HEK293T (cell line): ENCODE measurements around the gene ZMIZ1.

Experiments used
- CTCF ChIA-PET: fragments of 350-600 bp; formaldehyde crosslinking; extraction: SDS; loops from one replicate; lab custom pipeline; 2021; ENCODE audit warnings: antibody characterized with exemption, inconsistent platforms; lab: Yijun Ruan, JAX
- POLR2A ChIA-PET: fragments of 350-600 bp; formaldehyde crosslinking; extraction: SDS; loops from one replicate; lab custom pipeline; 2020; ENCODE audit warnings: antibody characterized with exemption, inconsistent platforms; lab: Yijun Ruan, JAX
- DNase-seq: peaks from one replicate; pipeline ENCODE4 v3.0.0; 2012; ENCODE audit warnings: mixed read lengths; ENCODE audit errors: extremely low spot score
- ARNT ChIP-seq: fragments of 450-650 bp; IDR thresholded peaks from 2 replicates; pipeline ENCODE4 v1.6.1; 2017; ENCODE audit warnings: mild to moderate bottlenecking
- BHLHE40 ChIP-seq: fragments of 450-650 bp; IDR thresholded peaks from 2 replicates; pipeline ENCODE4 v1.6.1; 2016; ENCODE audit warnings: mild to moderate bottlenecking, moderate library complexity, borderline replicate concordance
- CTBP1 ChIP-seq: fragments of 450-650 bp; IDR thresholded peaks from 2 replicates; pipeline ENCODE4 v1.6.1; 2016; ENCODE audit warnings: borderline replicate concordance
- ELF4 ChIP-seq: fragments of 450-650 bp; IDR thresholded peaks from 2 replicates; pipeline ENCODE4 v1.6.1; 2017; ENCODE audit warnings: antibody characterized with exemption
- FOXA1 ChIP-seq: fragments of 450-650 bp; IDR thresholded peaks from 2 replicates; pipeline ENCODE4 v1.6.1; 2016; ENCODE audit warnings: mild to moderate bottlenecking
- FOXK2 ChIP-seq: fragments of 450-650 bp; IDR thresholded peaks from 2 replicates; pipeline ENCODE4 v1.6.1; 2016; ENCODE audit warnings: mild to moderate bottlenecking
- FOXM1 ChIP-seq: fragments of 450-650 bp; IDR thresholded peaks from 2 replicates; pipeline ENCODE4 v1.6.1; 2017; ENCODE audit warnings: mild to moderate bottlenecking, borderline replicate concordance
- HDGF ChIP-seq: fragments of 450-650 bp; IDR thresholded peaks from 2 replicates; pipeline ENCODE4 v1.6.1; 2017; ENCODE audit warnings: antibody characterized with exemption, borderline replicate concordance
- L3MBTL2 ChIP-seq: fragments of 450-650 bp; conservative IDR thresholded peaks from 2 replicates; pipeline ENCODE4 v1.6.1; 2016; ENCODE audit warnings: mild to moderate bottlenecking
- LEF1 ChIP-seq: fragments of 450-650 bp; IDR thresholded peaks from 2 replicates; pipeline ENCODE4 v1.6.1; 2017; ENCODE audit warnings: mild to moderate bottlenecking, borderline replicate concordance
- NFRKB ChIP-seq: fragments of 450-650 bp; IDR thresholded peaks from 2 replicates; pipeline ENCODE4 v1.6.1; 2016; ENCODE audit warnings: mild to moderate bottlenecking, moderate library complexity
- SP1 ChIP-seq: fragments of 450-650 bp; IDR thresholded peaks from 2 replicates; pipeline ENCODE4 v1.6.1; 2017
- SUZ12 ChIP-seq: fragments of 450-650 bp; IDR thresholded peaks from 2 replicates; pipeline ENCODE4 v1.6.1; 2016; ENCODE audit warnings: mild to moderate bottlenecking
- TARDBP ChIP-seq: fragments of 450-650 bp; IDR thresholded peaks from 2 replicates; pipeline ENCODE4 v1.6.1; 2016
- ZNF384 ChIP-seq: fragments of 450-650 bp; IDR thresholded peaks from 2 replicates; pipeline ENCODE4 v1.6.1; 2016
- TF ChIP-seq, protein P1 (sequence below): fragments of 450-650 bp; IDR thresholded peaks from 2 replicates; pipeline ENCODE4 v1.6.1; 2016

The ZMIZ1 gene

DNA sequence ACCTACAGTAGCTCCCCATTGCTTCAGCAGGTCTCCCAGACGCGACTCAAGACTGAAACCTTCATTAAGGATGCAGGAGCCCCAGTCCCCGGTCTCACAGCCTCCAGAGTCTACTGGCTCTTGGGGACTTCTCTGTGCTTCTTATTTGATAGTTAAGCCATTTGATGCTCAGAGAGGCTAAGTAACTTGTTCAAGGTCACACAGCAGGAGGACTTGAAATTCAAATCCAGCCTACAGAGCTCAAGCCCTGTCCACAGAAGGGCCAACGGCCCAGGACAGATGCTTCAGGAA is 21.2 kb upstream of the ZMIZ1 start:
- ChIA-PET CTCF (no interaction called here), POLR2A (no interaction called here)
- TF ChIP-seq BHLHE40 (no peak), ZNF384 (no peak)
- TF ChIP-seq, protein P1, sequence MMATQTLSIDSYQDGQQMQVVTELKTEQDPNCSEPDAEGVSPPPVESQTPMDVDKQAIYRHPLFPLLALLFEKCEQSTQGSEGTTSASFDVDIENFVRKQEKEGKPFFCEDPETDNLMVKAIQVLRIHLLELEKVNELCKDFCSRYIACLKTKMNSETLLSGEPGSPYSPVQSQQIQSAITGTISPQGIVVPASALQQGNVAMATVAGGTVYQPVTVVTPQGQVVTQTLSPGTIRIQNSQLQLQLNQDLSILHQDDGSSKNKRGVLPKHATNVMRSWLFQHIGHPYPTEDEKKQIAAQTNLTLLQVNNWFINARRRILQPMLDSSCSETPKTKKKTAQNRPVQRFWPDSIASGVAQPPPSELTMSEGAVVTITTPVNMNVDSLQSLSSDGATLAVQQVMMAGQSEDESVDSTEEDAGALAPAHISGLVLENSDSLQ: no peak
- no peak for DNase-seq

DNA sequence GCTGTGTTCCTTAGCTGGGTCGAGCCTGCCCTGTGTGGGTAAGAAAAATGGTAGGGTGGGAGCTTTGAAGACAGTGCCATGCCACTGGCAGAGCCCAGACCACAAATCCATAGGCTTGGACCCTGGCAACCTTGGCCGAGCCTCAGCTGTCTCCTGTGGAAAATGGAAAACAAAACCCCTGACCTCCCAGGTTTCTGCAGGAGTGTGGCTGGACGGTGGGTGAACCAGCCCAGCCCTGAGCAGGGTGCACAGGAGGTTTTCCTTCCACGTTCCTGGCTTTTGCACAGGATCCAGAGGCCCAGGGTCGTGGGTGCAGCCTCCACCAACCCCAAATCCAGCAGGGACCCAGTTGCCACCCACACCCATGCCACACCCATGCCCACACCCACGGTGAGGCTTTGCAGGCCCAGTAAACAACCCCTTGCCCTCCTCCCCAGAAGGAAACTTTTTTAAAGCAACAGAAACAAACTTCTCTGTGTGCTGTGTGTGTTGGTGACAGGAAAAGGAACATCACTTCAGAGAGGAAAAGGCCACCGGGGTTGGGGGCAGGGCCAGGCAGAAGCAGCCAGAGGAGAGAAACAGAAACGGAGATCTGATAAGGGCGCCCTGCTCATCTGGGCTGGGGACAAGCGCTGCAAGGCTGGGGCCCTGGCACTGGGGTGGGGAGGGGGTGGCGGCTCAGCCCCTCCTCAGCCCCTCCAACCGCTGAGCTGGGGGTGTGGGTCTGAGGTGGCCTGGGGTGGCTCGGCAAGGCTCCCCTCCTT is 20.7 kb upstream of the ZMIZ1 start:
- no peak for DNase-seq
- POLR2A ChIA-PET: no interaction called here
- no peak for TF ChIP-seq FOXK2
- no peak for TF ChIP-seq L3MBTL2
- no peak for TF ChIP-seq FOXM1
- TF ChIP-seq SP1: no peak
- no peak for TF ChIP-seq BHLHE40
- no peak for TF ChIP-seq SUZ12
- TF ChIP-seq NFRKB: no peak
- TF ChIP-seq FOXA1: no peak
- TF ChIP-seq CTBP1: no peak
- TF ChIP-seq, protein P1: no peak
- no peak for TF ChIP-seq HDGF
- no peak for TF ChIP-seq LEF1
- TF ChIP-seq ARNT: no peak
- no peak for TF ChIP-seq ELF4
- no peak for TF ChIP-seq ZNF384
- TF ChIP-seq TARDBP: no peak
- CTCF ChIA-PET: no interaction called here

DNA sequence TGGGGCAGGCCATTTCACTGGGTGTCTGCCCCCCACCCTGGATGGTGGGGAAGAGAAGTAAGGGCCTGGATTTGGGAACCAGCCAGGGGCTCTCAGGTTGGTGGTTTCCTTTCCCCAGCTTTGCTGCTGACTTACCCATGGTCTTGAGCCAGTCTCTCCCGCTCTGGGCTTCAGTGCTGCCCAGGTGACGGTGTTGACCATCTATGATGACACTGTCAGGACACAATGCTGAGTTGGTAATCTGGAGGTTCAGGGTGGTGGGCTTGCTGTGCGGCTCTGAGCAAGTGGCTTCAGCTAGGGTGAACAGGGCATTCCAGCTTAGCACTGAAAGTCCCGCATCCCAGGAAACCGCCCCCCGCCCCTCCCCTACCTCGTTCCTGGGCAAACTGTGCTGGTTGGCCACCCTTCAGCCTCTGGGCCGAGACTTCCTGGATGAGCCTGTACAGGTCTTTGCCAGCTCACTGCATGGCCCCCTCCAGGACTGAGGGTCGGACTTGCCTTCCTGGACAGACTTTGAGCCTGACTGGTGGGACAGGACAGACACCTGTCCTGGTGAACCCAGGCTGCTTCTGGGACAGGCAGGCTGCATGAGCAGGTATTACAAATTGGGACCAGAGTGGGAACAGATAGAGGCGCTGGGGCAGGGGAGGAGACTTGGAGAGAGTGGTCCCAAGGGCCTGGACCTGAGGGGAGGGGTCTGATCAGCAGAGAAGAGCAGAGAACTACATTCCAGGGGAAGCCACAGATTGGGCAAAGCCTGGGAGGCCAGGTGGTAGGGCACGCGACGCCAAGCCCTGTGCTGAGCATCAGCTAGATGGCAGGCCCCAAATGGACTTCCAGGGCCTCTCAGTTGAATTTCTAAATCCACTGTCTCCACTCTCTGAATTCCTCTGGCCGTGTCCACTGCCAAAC is 19.9 kb upstream of the ZMIZ1 start:
- CTCF ChIA-PET: no interaction called here
- POLR2A ChIA-PET: no interaction called here
- TF ChIP-seq CTBP1 (no peak), BHLHE40 (no peak), ELF4 (no peak), ARNT (no peak), FOXM1 (no peak), FOXK2 (no peak), HDGF (no peak), SP1 (no peak), FOXA1 (no peak), L3MBTL2 (no peak), TARDBP (no peak), LEF1 (no peak), SUZ12 (no peak), NFRKB (no peak), ZNF384 (no peak)
- TF ChIP-seq, protein P1: no peak
- DNase-seq: no peak

DNA sequence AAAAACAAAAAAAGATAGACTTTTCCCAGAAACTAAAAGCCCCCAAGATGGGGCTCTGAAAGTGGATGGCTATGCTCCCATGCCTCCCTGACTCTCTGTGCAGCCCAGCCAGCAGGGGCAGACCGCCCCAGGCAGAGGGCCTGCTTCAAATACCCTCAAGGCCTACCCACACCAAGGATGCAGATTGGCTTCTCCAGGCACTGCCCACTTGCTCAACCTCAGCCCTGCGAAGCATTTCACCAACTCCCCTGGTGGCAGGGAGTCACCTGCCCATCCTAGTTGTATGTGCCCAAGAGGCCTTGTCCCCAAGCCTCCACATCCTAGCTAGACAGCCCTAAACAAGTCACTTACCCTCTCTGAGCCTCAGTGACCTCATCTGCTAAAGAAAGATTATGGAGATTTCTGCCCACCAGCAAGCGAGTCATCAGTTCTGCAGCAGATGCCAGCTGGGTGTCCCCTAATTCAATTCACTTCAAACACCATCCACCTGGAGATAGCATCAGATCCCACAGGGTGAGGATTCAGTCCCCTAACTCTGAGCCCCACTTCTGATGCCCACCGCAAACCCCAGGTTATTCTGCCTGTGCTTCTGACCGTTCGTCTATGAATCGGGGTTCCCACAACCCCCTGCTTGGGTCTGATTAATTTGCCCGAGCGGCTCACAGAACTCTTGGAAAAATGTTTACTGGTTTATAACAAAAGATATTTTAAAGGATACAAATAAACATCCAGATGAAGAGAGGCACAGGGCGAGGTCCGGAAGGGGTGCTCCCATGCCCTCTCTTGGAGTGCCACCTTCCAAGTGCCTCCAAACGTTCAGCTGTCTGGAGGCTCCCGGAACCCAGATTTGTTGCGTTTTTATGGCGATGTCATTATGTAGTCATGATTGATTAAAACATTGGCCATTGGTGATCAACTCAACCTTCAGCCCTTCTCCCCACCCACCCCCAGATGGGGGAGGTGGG is 18.6 kb upstream of the ZMIZ1 start:
- CTCF ChIA-PET: no interaction called here
- POLR2A ChIA-PET: interaction anchor here (1.0 kb wide), 1 partner anchor 75 kb away, joined by 3 read pairs; no protein-coding TSS in a partner anchor
- no peak for DNase-seq
- no peak for TF ChIP-seq L3MBTL2
- TF ChIP-seq BHLHE40: no peak
- TF ChIP-seq, protein P1: no peak
- no peak for TF ChIP-seq SUZ12
- TF ChIP-seq SP1: no peak

DNA sequence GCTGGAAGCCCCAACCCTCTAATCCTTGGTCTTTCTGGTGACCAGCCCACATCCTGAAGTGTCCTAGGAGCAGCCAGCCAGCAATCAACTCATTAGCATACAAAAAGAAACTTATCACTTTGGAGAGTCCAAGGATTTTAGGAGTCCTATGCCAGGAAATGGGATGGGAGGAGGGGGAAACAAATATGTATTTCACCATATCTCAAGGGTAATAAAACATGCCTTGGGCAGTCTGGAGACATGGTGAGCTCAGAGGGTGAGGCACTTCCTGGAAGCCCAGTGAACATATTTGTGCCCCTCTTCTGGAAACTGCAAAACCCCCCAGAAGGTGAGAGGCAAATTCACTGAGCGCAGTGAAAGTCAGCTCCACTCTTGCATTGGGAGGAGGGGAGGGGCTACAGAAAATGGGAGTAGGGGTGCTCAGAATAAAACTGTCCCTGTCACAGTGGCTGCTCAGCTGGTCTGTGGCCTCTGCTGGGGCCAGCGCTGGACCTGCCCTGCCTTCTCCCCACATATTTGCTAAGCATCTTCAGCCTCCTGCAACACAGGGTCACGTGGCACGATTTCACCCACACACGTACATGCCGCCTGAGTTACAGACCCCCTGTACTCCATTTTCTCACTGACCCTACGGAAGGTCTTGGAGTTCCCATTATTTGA is 17.7 kb upstream of the ZMIZ1 start:
- ChIA-PET CTCF (no interaction called here), POLR2A (interaction anchor here (1.0 kb wide), 1 partner anchor 76 kb away, joined by 3 read pairs; no protein-coding TSS in a partner anchor)
- no peak for DNase-seq
- TF ChIP-seq SP1 (no peak), FOXA1 (no peak), L3MBTL2 (no peak), NFRKB (no peak), FOXM1 (no peak), HDGF (no peak)
